ENCODE data around the gene MYRIP.

MYRIP gene

GRCh38 chr3:40228792-40229350 lies 419.5 kb downstream of the MYRIP start:
- Histone ChIP-seq H3K27me3 (replicated peaks; ENCODE audit: control insufficient read depth, insufficient read depth, low read length) (no peaks in the 10 kb centered on the region; the same call in 1 of the 2 replicates), H3K4me3 (replicated peaks; ENCODE audit: low read depth, low read length) (no peak overlapping the region), H3K36me3 (ENCODE audit: control insufficient read depth, insufficient read depth, low read length) (no peaks in the 10 kb centered on the region)
- DNase-seq (ENCODE audit: extremely low read depth, insufficient read length) = no peak
- no peak for TF ChIP-seq CTCF (IDR thresholded peaks at IDR 0.05; ENCODE audit: insufficient read depth, low read length, poor library complexity, severe bottlenecking)

GRCh38 chr3:40229386-40229785 lies 420.0 kb downstream of the MYRIP start:
- Histone ChIP-seq H3K4me3 (replicated peaks; ENCODE audit: low read depth, low read length) (no peak overlapping the region), H3K36me3 (ENCODE audit: control insufficient read depth, insufficient read depth, low read length) (no peaks in the 10 kb centered on the region), H3K27me3 (replicated peaks; ENCODE audit: control insufficient read depth, insufficient read depth, low read length) (no peaks in the 10 kb centered on the region; the same call in 1 of the 2 replicates)
- peak; percentile 13 for DNase-seq (ENCODE audit: extremely low read depth, insufficient read length)
- no peak for TF ChIP-seq CTCF (IDR thresholded peaks at IDR 0.05; ENCODE audit: insufficient read depth, low read length, poor library complexity, severe bottlenecking)

GRCh38 chr3:40229963-40230362 lies 420.6 kb downstream of the MYRIP start:
- no peak for DNase-seq (ENCODE audit: extremely low read depth, insufficient read length)
- Histone ChIP-seq H3K4me3 (replicated peaks; ENCODE audit: low read depth, low read length) (no peak overlapping the region), H3K36me3 (ENCODE audit: control insufficient read depth, insufficient read depth, low read length) (no peaks in the 10 kb centered on the region), H3K27me3 (replicated peaks; ENCODE audit: control insufficient read depth, insufficient read depth, low read length) (no peaks in the 10 kb centered on the region; the same call in 1 of the 2 replicates)
- TF ChIP-seq CTCF (IDR thresholded peaks at IDR 0.05; ENCODE audit: insufficient read depth, low read length, poor library complexity, severe bottlenecking) = no peak

GRCh38 chr3:40230382-40230781 lies 421.0 kb downstream of the MYRIP start:
- Histone ChIP-seq H3K27me3 (replicated peaks; ENCODE audit: control insufficient read depth, insufficient read depth, low read length) (no peaks in the 10 kb centered on the region; the same call in 1 of the 2 replicates), H3K4me3 (replicated peaks; ENCODE audit: low read depth, low read length) (no peak overlapping the region), H3K36me3 (ENCODE audit: control insufficient read depth, insufficient read depth, low read length) (no peaks in the 10 kb centered on the region)
- no peak for DNase-seq (ENCODE audit: extremely low read depth, insufficient read length)
- TF ChIP-seq CTCF (IDR thresholded peaks at IDR 0.05; ENCODE audit: insufficient read depth, low read length, poor library complexity, severe bottlenecking) = no peak

GRCh38 chr3:40232626-40233025 lies 423.2 kb downstream of the MYRIP start:
- no peaks in the 10 kb centered on the region for H3K36me3 ChIP-seq (ENCODE audit: control insufficient read depth, insufficient read depth, low read length)
- no peak overlapping the region for H3K4me3 ChIP-seq (replicated peaks; ENCODE audit: low read depth, low read length)
- TF ChIP-seq CTCF (IDR thresholded peaks at IDR 0.05; ENCODE audit: insufficient read depth, low read length, poor library complexity, severe bottlenecking) = no peak
- no peak for DNase-seq (ENCODE audit: extremely low read depth, insufficient read length)
- no peaks in the 10 kb centered on the region for H3K27me3 ChIP-seq (replicated peaks; ENCODE audit: control insufficient read depth, insufficient read depth, low read length)

GRCh38 chr3:40237159-40237558 lies 427.8 kb downstream of the MYRIP start:
- Histone ChIP-seq H3K36me3 (ENCODE audit: control insufficient read depth, insufficient read depth, low read length) (no peaks in the 10 kb centered on the region), H3K27me3 (replicated peaks; ENCODE audit: control insufficient read depth, insufficient read depth, low read length) (no peaks in the 10 kb centered on the region), H3K4me3 (replicated peaks; ENCODE audit: low read depth, low read length) (no peak overlapping the region)
- TF ChIP-seq CTCF (IDR thresholded peaks at IDR 0.05; ENCODE audit: insufficient read depth, low read length, poor library complexity, severe bottlenecking) = no peak
- no peak for DNase-seq (ENCODE audit: extremely low read depth, insufficient read length)

Data from GM06990 (cell line).